SU-DHL-6 (cell line): ENCODE results near the gene MARCHF3.

Experiments used
- H2AFZ ChIP-seq: fragments of 200-600 bp; sonication (generic); 2 replicates; pipeline ENCODE4 v1.6.1; 2014; ENCODE audit warnings: low read depth, mild to moderate bottlenecking, moderate library complexity, mixed read lengths, antibody characterized with exemption, low read length; ENCODE audit not compliant: severe bottlenecking
- H3F3A ChIP-seq: fragments of 200-600 bp; shearing (Covaris generic); 2 replicates; pipeline ENCODE4 v1.6.0; 2016; ENCODE audit warnings: antibody characterized with exemption, mild to moderate bottlenecking; ENCODE audit not compliant: insufficient read depth
- H3K27ac ChIP-seq: fragments of 200-600 bp; sonication (generic); 2 replicates; pipeline ENCODE4 v1.5.1; 2016; ENCODE audit warnings: low read depth, mild to moderate bottlenecking, low read length, moderate library complexity, mixed read lengths
- H3K27me3 ChIP-seq: fragments of 200-600 bp; sonication (generic), shearing (Covaris generic); 2 replicates; pipeline ENCODE4 v1.6.0; 2014; ENCODE audit warnings: mild to moderate bottlenecking, low read length
- H3K36me3 ChIP-seq: fragments of 200-600 bp; sonication (generic); 2 replicates; pipeline ENCODE4 v1.6.1; 2014; ENCODE audit warnings: mild to moderate bottlenecking, low read length, mixed read lengths
- H3K4me2 ChIP-seq: fragments of 300-600, 200-600 bp; shearing (Covaris generic), sonication (generic); 2 replicates; pipeline ENCODE4 v1.6.0; 2014; ENCODE audit warnings: low read length, low read depth, mild to moderate bottlenecking; ENCODE audit not compliant: poor library complexity, severe bottlenecking
- H3K4me3 ChIP-seq: fragments of 200-600 bp; sonication (generic); 2 replicates; pipeline ENCODE4 v1.5.1; 2014; ENCODE audit warnings: antibody characterized with exemption, low read length, mild to moderate bottlenecking, mixed read lengths; ENCODE audit not compliant: insufficient read depth, poor library complexity, severe bottlenecking
- H3K79me2 ChIP-seq: fragments of 200-600 bp; sonication (generic); 2 replicates; pipeline ENCODE4 v1.6.1; 2014; ENCODE audit warnings: mild to moderate bottlenecking, low read length, moderate library complexity; ENCODE audit not compliant: insufficient read depth
- H3K9ac ChIP-seq: fragments of 200-600 bp; sonication (generic); 2 replicates; pipeline ENCODE4 v1.7.0; 2014; ENCODE audit warnings: mild to moderate bottlenecking, low read length
- H3K9me2 ChIP-seq: fragments of 200-600 bp; sonication (generic); replicated peaks from 2 replicates; pipeline ENCODE4 v1.6.1; 2014; ENCODE audit warnings: low read length; ENCODE audit not compliant: insufficient read depth
- H3K9me3 ChIP-seq: fragments of 200-600 bp; sonication (generic); 2 replicates; pipeline ENCODE4 v1.6.1; 2014; ENCODE audit warnings: low read length, mixed read lengths; ENCODE audit not compliant: insufficient read depth
- H4K20me1 ChIP-seq: fragments of 200-600 bp; sonication (generic); 2 replicates; pipeline ENCODE4 v1.6.1; 2014; ENCODE audit warnings: low read depth, mild to moderate bottlenecking, antibody characterized with exemption, low read length, moderate library complexity, mixed read lengths
- EZH2phosphoT487 ChIP-seq: fragments of 200-600 bp; sonication (generic), shearing (Covaris generic); conservative IDR thresholded peaks from 2 replicates; pipeline ENCODE4 v1.6.1; 2018; ENCODE audit warnings: mild to moderate bottlenecking, antibody characterized with exemption, low read length, moderate library complexity, mixed read lengths
- TF ChIP-seq, protein P1 (sequence below): fragments of 200-600 bp; sonication (generic); IDR thresholded peaks from one replicate; pipeline ENCODE4 v1.5.1; 2017; ENCODE audit warnings: antibody characterized with exemption, mild to moderate bottlenecking, low read length, moderate library complexity; ENCODE audit not compliant: insufficient read depth, poor library complexity, severe bottlenecking

Gene MARCHF3

GRCh38 chr5:126983874-126984266 lies 46.5 kb downstream of the MARCHF3 start:
- TF ChIP-seq, protein P1, sequence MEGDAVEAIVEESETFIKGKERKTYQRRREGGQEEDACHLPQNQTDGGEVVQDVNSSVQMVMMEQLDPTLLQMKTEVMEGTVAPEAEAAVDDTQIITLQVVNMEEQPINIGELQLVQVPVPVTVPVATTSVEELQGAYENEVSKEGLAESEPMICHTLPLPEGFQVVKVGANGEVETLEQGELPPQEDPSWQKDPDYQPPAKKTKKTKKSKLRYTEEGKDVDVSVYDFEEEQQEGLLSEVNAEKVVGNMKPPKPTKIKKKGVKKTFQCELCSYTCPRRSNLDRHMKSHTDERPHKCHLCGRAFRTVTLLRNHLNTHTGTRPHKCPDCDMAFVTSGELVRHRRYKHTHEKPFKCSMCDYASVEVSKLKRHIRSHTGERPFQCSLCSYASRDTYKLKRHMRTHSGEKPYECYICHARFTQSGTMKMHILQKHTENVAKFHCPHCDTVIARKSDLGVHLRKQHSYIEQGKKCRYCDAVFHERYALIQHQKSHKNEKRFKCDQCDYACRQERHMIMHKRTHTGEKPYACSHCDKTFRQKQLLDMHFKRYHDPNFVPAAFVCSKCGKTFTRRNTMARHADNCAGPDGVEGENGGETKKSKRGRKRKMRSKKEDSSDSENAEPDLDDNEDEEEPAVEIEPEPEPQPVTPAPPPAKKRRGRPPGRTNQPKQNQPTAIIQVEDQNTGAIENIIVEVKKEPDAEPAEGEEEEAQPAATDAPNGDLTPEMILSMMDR, result no peak
- no peak for TF ChIP-seq EZH2phosphoT487
- H4K20me1 ChIP-seq, result no peaks in the 10 kb centered on the region
- no peaks in the 10 kb centered on the region for H3K9me2 ChIP-seq
- no peaks in the 10 kb centered on the region for H3K79me2 ChIP-seq
- no peak overlapping the region for H3K27ac ChIP-seq
- H3K4me2 ChIP-seq, result no peak overlapping the region
- no peak overlapping the region for H3K9ac ChIP-seq
- peaks cover 4% of the 10 kb centered on the region; the same call in 1 of the 2 replicates for H3F3A ChIP-seq
- H3K36me3 ChIP-seq, result no peaks in the 10 kb centered on the region
- no peak overlapping the region for H3K4me3 ChIP-seq
- no peak overlapping the region for H2AFZ ChIP-seq
- no peaks in the 10 kb centered on the region for H3K27me3 ChIP-seq
- H3K9me3 ChIP-seq, result no peaks in the 10 kb centered on the region

GRCh38 chr5:126982926-126983873 lies 47.2 kb downstream of the MARCHF3 start:
- Histone ChIP-seq H3K9me3 (no peaks in the 10 kb centered on the region), H3K79me2 (no peaks in the 10 kb centered on the region), H4K20me1 (no peaks in the 10 kb centered on the region), H3K9me2 (no peaks in the 10 kb centered on the region), H3K9ac (no peak overlapping the region), H3K4me2 (no peak overlapping the region), H3K27ac (no peak overlapping the region), H3K27me3 (no peaks in the 10 kb centered on the region), H3K4me3 (no peak overlapping the region), H2AFZ (no peak overlapping the region), H3F3A (no peaks in the 10 kb centered on the region), H3K36me3 (no peaks in the 10 kb centered on the region)
- no peak for TF ChIP-seq EZH2phosphoT487
- TF ChIP-seq, protein P1, result no peak

GRCh38 chr5:126982202-126982601 lies 48.2 kb downstream of the MARCHF3 start:
- TF ChIP-seq, protein P1, result no peak
- TF ChIP-seq EZH2phosphoT487, result no peak
- Histone ChIP-seq H3K4me3 (no peak overlapping the region), H3K9ac (no peak overlapping the region), H3K36me3 (no peaks in the 10 kb centered on the region), H3K79me2 (no peaks in the 10 kb centered on the region), H3K27ac (no peak overlapping the region), H2AFZ (no peak overlapping the region), H3K4me2 (no peak overlapping the region), H3F3A (no peaks in the 10 kb centered on the region), H3K9me2 (no peaks in the 10 kb centered on the region), H4K20me1 (no peaks in the 10 kb centered on the region), H3K9me3 (no peaks in the 10 kb centered on the region), H3K27me3 (no peaks in the 10 kb centered on the region)
